ENCODE measurements around the gene STK32B.

STK32B gene

GRCh38 chr4:5118994-5119835 is 67.9 kb downstream of the STK32B start:
- no peaks in the 10 kb centered on the region for H3K27me3 ChIP-seq
- no peaks in the 10 kb centered on the region for H3K9me3 ChIP-seq
- no peak for DNase-seq
- no peaks in the 10 kb centered on the region for H3K36me3 ChIP-seq
- no peak overlapping the region for H3K4me3 ChIP-seq (ENCODE audit: low read depth, low read length)
- no peaks in the 10 kb centered on the region; the same call in 1 of the 2 replicates for H3K4me1 ChIP-seq
- no peak for TF ChIP-seq CTCF (IDR thresholded peaks at IDR 0.05; ENCODE audit: low read depth, low read length)

GRCh38 chr4:5120067-5120466 is 68.8 kb downstream of the STK32B start:
- Histone ChIP-seq H3K9me3 (no peaks in the 10 kb centered on the region), H3K27me3 (no peaks in the 10 kb centered on the region), H3K4me1 (peaks cover 1% of the 10 kb centered on the region), H3K36me3 (no peaks in the 10 kb centered on the region), H3K4me3 (ENCODE audit: low read depth, low read length) (no peak overlapping the region)
- no peak for DNase-seq
- TF ChIP-seq CTCF (IDR thresholded peaks at IDR 0.05; ENCODE audit: low read depth, low read length), result no peak

GRCh38 chr4:5120468-5120867 is 69.2 kb downstream of the STK32B start:
- no peaks in the 10 kb centered on the region for H3K36me3 ChIP-seq
- no peak for DNase-seq
- H3K27me3 ChIP-seq, result no peaks in the 10 kb centered on the region
- no peak for TF ChIP-seq CTCF (IDR thresholded peaks at IDR 0.05; ENCODE audit: low read depth, low read length)
- H3K9me3 ChIP-seq, result no peaks in the 10 kb centered on the region
- H3K4me3 ChIP-seq (ENCODE audit: low read depth, low read length), result no peak overlapping the region
- peaks cover 5% of the 10 kb centered on the region for H3K4me1 ChIP-seq

DNA sequence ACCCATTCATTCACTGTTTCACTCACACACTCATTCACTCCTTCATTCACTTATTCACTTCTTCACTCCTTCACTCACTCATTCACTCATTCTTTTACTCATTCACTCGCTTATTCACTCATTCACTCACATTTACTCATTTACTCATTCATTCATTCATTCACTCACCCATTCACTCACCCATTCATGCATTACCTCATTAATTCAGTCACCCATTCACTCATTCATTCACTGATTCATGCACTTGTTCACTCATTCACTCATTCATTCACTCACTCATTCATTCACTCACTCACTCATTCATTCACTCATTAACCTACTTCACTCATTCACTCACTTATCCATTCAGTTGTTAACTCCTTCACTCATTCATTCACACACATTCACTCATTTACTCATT is 70.8 kb downstream of the STK32B start:
- no peak overlapping the region for H3K4me3 ChIP-seq (ENCODE audit: low read depth, low read length)
- H3K4me1 ChIP-seq, result peaks cover 22% of the 10 kb centered on the region
- TF ChIP-seq CTCF (IDR thresholded peaks at IDR 0.05; ENCODE audit: low read depth, low read length), result no peak
- H3K9me3 ChIP-seq, result no peaks in the 10 kb centered on the region
- H3K27me3 ChIP-seq, result no peaks in the 10 kb centered on the region
- no peaks in the 10 kb centered on the region for H3K36me3 ChIP-seq
- DNase-seq, result no peak

- Histone ChIP-seq H3K4me3 (ENCODE audit: low read depth, low read length) (no peak overlapping the region), H3K27me3 (no peaks in the 10 kb centered on the region), H3K4me1 (peaks cover 27% of the 10 kb centered on the region), H3K36me3 (no peaks in the 10 kb centered on the region), H3K9me3 (no peaks in the 10 kb centered on the region)
- TF ChIP-seq CTCF (IDR thresholded peaks at IDR 0.05; ENCODE audit: low read depth, low read length), result peak; percentile 14; the same call in 1 of the 2 replicates
- DNase-seq, result no peak
These were observed 73.6 kb downstream of the STK32B start for GRCh38 chr4:5124876-5125275.

- no peak for TF ChIP-seq CTCF (IDR thresholded peaks at IDR 0.05; ENCODE audit: low read depth, low read length)
- Histone ChIP-seq H3K4me3 (ENCODE audit: low read depth, low read length) (no peak overlapping the region), H3K9me3 (no peaks in the 10 kb centered on the region), H3K4me1 (peaks cover 27% of the 10 kb centered on the region), H3K27me3 (no peaks in the 10 kb centered on the region), H3K36me3 (no peaks in the 10 kb centered on the region)
- DNase-seq, result peak; percentile 85
These were observed 74.0 kb downstream of the STK32B start for GRCh38 chr4:5125321-5125720.

All from BE2C (cell line).